GM18868 (cell line): ENCODE measurements around the gene ING3.

Experiments
- ATAC-seq: cut with Tn5 transposase; IDR thresholded peaks from one replicate; pipeline ENCODE4 v1.9.1; 2021; ENCODE audit warnings: mild to moderate bottlenecking, moderate library complexity; ENCODE audit not compliant: unreplicated experiment

The ING3 gene

GRCh38 chr7:120988591-120989256 is 38.1 kb downstream of the ING3 start, which contains the start of gene CPED1:
Gene CPED1, plus strand, starts transcription at chr7:120988711. Its CDS starts 911 bp downstream, at chr7:120989622.
- peak; percentile 54 for ATAC-seq

GRCh38 chr7:120989257-120990220 is 39.0 kb downstream of the ING3 start:
- no peak for ATAC-seq

DNA sequence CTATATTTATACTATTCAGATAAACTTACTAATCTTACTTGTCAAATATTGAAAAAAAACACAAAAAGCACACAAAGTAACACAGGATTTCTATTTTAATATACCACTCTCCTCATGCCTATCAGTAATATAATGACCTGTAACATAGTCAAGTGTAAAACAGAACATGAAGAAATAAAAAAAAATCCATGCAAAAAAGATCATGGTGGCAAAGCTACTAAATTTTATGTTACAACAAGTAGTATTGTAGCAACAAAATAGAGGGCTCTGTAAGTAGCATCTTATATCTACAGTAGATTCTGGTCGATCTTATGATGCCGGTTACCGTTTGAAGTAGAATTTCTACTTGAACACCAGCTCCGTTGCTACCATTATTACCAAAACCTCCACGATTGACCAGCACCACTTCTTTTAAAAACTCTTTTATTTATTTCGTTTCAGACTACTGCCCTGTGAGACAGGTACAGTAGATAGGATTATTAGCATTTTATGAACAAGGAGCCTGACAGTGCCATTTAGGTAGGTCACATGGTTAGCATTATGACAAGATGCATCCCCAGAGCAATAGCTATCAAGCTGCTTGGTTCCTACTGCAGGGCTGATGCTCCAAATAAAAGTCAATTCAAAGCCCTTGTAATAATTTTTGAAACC is 40.0 kb downstream of the ING3 start:
- ATAC-seq, result no peak

GRCh38 chr7:120991161-120991560 is 40.6 kb downstream of the ING3 start:
- no peak for ATAC-seq

- ATAC-seq, result no peak
These were observed 41.0 kb downstream of the ING3 start for GRCh38 chr7:120991581-120991980.

GRCh38 chr7:120992272-120992964 is 41.8 kb downstream of the ING3 start:
- ATAC-seq, result no peak

DNA sequence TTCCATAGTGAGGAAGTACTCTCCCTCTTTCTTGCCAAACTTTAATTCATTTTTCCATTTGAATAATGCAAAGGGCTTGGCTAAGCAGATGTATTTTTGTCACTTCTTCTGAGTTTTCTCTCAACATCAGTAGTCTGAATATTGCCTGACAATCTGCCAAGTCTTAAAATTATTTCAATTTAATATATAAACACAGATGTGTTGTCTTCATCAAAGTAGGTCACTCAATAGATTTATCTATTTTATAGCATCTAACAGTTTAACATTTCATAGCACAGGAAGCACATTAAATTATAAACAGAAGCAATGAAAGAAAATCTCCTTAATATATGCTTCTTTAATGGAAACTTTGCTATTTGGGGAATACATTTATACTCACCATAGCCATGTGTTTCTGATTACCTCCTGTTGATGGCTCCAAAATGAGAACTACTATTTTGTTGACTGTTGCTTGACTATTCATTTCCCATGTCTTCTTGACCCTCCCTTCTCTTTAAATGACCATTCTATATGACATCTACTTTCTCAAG is 42.5 kb downstream of the ING3 start:
- no peak for ATAC-seq

- ATAC-seq, result no peak
These were observed 43.1 kb downstream of the ING3 start for GRCh38 chr7:120993553-120994191.

- ATAC-seq, result no peak
These were observed 44.2 kb downstream of the ING3 start for GRCh38 chr7:120994512-120995410.

DNA sequence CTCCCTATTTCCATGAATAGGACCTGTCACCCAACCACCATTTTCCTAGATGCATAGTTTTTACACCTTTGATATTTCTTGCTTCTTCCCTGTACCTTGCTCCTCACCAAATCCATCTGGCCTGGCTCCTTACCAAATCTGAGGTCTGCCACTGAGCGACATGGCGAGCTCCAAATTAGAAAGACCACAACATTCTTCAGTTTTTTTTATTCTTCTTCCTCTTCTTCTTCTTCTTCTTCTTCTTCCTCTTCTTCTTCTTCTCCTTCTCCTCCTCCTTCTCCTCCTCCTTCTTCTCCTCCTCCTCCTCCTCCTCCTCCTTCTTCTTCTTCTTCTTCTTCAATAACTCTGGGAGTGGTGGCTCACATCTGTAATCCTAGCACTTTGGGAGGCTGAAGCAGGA is 45.1 kb downstream of the ING3 start:
- ATAC-seq, result no peak

DNA sequence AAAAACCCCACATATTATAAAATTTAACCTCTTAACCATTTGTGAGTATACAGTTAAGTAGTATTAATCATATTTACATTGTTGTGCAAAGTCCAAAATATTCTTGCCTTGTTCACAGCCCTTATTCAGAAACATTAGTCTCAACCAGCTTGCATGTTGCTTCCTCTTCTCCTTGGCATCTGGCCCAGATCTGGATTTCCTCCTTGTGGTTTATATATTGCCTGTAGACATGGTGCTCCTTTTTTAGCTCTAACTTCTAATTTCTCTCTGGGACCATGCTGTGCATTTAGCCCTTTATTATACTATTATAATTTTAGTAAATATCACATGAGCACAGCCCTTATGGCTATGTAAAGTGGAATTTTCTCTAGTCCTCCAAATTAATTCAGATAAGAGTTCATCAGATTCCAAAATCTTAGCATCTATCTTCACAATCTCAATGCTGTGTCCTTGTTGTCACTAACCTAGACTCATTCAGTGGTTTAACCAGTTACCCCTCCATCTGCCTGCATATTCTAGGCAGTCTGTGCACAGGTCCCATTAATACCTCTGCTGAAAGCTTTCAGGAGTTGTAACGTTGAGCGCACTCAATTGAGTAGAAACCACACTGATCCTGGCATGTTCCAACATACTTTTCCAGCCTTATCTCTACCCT is 45.9 kb downstream of the ING3 start:
- ATAC-seq, result peak; percentile 73

DNA sequence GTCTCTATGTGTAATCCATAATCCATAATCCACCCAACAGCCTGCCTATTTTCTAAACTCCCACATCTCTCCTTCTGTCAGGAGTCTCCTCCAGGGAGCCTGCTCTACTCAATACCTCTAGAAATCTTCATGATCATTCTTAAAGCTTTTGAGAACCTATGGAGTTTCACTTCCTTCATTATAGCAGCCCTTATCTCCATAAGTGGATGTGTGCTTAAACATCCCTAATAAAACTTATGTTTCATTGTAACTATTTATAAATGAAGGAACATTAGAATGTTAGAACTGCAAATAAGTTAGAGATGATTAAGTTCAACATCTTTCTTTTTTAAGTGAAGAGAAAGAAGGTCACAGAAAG is 46.4 kb downstream of the ING3 start:
- ATAC-seq, result peak; percentile 36

GRCh38 chr7:120997882-120998474 is 47.4 kb downstream of the ING3 start:
- no peak for ATAC-seq

GRCh38 chr7:120998520-120998919 is 47.9 kb downstream of the ING3 start:
- no peak for ATAC-seq

DNA sequence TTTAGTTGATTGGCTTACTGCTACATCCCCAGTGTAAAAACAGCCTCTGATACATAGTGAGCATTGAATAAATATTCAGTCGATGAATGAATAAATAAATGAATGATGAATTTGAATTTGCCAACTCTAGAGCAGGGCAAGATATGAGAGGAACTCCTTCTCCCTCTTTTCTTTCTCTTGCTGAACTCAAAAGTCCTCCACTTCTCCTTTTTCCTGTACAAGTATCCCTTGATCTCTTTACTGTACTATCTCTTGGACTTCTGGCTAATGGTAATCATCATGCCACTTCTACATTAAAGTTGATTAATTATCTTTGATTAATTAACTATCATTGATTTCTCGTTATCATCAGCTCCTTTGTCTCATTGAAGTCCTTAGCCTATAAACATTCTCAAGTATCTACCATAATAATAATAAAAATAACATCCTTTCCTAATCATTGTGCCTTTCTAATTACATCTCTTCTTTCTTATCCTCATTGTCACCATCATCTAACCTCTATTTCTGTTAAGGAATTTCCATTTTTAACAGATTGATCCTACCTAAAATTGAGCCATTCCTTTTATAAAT is 48.5 kb downstream of the ING3 start:
- ATAC-seq, result no peak

DNA sequence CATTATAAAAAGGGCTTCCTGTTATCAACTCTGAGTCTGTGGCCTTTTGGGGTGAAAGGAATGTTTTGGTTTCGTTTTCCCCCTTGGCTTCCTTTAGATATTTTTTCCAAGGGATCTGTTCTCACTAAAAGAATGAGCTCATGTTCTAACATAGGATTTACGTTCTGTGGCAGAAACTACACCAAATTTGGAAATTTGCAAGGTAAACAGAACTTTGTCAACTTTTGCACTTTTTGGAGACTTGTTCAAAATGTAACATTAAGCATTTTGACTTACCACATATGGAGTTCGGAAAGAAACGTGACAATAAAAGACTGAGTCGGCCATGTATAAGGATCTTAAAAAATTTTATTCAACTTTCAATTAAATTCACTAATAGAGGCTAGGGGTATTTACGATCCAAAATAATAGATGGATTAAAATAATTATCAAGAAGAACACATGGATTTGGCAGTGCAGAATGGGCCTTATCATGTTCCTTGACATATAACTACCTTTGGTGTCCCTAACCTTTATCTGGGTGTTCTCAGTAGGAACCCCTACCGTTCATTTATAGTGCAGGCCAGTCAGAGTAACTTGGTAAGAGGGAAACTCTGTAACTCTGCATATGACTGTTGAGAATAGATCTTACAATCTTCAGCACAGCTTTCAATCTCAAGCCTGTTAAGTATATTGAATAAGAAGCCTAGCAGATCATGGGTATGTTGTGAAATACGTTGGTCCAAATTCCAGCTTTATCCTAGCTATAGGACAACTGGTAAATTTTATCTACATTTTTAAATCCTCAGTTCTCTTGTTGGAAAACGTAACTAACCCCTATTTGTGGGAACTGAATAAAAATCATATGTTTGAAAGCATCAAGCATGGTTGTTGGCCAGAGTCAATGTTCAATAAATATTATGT is 49.8 kb downstream of the ING3 start:
- ATAC-seq, result no peak
